Activated CD8-positive, alpha-beta memory T cell treated with anti-CD3 and anti-CD28 coated beads for 48 hours (primary cell): ENCODE results near the gene TRPV5.

Experiments
- DNase-seq, 3 experiments: peaks; one replicate each; pipeline ENCODE4 v3.0.0-alpha.2; 2020; ENCODE audit warnings: low read depth in 2 of 3, low spot score in 2 of 3

The TRPV5 gene

GRCh38 chr7:142872106-142872675 is 61.4 kb downstream of the TRPV5 start:
- DNase-seq = no peak

DNA sequence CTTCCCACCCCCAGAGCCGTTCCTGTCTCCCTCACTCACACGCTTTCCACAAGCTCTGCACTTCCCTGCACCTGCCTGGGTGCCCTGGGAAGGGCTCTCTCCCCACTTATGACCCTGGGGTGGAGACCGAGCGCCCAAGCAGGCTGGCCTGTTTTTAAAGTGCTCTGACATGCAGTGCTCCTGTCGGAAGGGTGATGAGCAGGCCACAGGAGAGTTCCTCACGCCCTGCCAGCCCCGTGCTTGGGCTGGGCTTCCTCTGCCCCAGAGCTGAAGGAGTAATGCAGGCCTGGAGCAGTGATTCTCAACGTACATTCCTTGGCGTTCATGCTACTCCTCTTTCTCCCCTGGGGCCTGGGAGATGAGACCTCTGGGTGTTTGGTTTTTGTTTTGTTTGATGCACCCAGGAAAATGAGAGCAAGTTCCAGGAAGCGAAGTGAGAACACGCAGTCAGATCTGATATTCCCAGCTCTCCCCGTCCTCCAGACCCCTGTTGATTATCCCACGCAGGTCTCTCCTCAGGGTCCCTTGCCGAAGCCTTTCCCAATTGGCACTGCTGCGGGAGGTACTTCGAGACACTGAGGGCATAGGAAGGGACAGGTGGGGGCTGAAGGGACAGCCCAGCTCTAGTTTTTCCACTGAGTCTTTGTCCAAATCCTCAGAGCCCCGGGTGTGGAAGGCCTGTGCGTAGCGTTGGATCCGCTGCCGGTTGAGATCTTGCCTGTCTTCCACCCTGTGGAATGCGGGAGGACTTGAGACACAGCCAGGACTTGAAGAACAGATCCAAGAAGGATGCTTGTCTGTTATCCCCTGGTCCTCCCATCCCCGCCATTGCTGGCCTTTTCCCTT is 62.1 kb downstream of the TRPV5 start:
- DNase-seq = no peak

- DNase-seq = no peak
These were observed 62.8 kb downstream of the TRPV5 start for GRCh38 chr7:142870566-142871259.

- DNase-seq = no peak
These were observed 63.4 kb downstream of the TRPV5 start for GRCh38 chr7:142870147-142870559.

- no peak for DNase-seq
These were observed 64.1 kb downstream of the TRPV5 start for GRCh38 chr7:142869434-142869833.

GRCh38 chr7:142868986-142869415 is 64.5 kb downstream of the TRPV5 start:
- no peak for DNase-seq

GRCh38 chr7:142868188-142868985 is 65.2 kb downstream of the TRPV5 start:
- DNase-seq = no peak

DNA sequence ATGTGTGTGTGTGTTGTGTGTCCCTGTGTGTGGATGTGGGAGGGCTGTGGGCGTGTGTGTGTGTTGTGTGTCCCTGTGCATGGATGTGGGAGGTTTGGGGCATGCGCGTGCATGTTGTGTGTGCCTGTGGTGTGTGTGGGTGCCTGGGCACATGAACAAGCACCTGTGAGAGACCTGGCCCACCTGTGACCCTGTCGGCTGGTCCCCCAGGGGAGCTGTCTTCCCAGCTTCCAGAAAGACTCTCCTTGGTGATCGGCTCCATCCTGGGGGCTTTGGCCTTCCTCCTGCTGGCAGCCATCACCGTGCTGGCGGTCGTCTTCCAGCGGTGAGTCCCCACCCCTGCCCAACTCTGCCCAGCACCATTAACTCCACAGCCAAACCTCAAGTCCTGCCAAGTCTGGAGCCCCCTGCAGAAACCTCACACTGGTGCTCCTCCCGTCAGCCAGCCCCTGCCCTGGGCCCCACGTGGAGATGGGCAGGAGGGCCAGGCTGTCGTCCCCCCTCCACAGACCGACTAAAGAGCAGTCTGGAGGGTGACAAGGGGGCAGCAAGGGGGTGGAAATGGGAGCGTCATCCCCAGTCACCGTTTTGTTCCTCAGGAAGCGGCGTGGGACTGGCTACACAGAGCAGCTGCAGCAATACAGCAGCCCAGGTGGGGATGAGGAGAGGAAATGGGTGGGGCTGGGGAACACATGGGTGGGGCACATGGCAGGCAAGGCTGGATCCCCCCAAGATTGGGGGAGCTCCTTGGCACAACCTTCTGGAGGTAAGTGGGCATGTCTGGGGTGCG is 66.0 kb downstream of the TRPV5 start:
- no peak for DNase-seq

DNA sequence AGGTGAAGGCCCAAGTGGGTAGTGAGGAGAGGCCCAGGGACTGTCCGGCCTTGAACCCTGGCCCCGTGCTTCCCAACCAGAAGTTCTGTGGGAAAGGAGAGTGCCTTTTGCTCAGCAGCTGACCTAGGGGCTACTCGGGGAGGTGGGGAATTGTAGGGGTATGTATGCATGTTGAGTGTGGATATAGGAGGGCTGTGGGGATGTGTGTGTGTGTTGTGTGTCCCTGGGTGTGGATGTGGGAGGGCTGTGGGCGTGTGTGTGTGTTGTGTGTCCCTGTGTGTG is 66.5 kb downstream of the TRPV5 start:
- no peak for DNase-seq

DNA sequence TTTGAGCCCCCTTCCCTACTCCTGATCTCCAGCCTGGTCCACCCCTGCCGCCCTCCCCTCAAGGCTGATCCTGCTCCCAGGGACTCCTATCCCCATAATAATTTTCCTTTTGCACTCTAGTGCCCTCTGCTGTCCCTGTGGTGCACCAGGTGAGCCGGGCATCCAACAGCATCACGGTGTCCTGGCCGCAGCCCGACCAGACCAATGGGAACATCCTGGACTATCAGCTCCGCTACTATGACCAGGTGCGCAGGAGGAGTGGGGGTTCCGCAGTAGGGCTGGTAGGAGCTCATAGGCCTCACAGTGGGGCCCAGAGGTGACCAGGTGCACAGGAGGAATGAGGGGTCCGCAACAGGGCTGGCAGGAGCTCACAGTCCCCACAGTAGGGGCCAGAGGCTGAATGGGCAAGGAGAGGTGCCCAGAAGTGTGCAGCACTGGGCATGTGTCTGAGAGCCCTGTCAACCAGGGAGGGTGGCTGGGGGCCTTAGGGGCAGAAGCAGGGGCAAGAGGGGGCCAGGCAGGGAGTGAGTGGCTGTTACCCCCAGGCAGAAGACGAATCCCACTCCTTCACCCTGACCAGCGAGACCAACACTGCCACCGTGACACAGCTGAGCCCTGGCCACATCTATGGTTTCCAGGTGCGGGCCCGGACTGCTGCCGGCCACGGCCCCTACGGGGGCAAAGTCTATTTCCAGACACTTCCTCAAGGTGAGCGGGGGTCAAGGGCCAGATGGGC is 67.0 kb downstream of the TRPV5 start:
- DNase-seq = no peak

- DNase-seq = no peak
These were observed 67.8 kb downstream of the TRPV5 start for GRCh38 chr7:142865766-142866165.

DNA sequence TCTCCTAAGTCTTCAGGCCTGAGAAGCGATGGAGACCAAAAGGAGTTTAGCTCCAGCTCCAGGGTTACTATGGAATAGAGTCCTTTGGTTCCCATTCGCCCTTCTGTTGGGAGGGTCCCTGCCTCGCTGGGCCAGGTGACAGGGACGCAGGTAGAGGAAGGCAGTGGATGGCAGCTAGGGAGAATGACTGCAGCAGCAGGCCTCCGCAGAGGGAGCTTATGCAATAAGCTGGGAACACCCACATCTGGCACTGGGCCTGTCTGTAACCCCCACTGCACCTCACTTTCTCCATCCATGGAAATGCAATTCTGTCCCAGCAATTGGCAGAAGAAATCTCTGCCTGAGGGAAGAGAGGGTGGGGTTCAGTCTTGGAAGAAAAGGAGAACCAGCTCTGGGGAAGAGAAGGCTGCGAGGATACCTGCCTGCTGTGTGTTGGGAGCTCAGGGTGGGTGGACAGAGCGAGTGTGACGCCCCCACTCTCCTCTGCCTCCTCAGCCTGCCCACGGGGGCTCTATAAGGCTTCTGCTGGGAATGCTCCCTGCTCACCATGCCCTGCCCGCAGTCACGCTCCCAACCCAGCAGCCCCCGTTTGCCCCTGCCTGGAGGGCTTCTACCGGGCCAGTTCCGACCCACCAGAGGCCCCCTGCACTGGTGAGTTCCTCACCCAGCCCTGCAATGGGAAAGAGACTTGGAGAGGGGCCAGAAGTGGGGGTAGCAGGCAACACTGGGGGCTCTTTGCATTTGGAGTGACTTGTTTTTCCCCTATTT is 68.4 kb downstream of the TRPV5 start:
- DNase-seq = no peak

GRCh38 chr7:142863891-142864685 is 69.5 kb downstream of the TRPV5 start:
- no peak for DNase-seq

DNA sequence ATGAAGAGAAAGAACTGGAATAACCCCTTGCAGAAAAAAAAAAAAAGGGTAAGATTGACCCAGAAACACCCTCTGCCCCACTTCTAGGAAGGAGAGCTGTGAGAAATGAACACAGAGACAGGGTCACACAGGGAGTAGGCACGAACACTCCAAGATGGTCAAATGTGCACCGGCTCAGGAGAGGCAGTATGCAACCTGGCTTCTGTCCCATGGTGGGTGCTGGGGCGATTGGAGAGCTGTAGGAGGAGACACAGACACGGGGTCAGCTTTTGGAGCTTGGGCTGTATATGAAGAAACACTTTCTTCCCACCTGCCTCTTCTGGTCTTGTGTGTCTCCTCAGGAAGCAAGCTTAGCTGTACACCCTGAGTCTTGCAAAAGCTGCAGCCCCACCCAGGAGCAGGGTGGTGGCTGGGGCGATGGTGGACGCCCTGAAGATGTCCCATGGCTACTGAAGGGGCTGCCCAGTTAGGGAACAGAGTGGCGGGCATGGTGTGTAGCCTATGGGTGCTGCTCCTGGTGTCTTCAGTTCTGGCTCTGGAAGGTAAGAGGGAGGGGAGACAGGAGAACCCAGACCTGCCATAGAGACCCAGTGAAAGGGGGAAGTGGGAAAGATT is 70.7 kb downstream of the TRPV5 start:
- DNase-seq = no peak

DNA sequence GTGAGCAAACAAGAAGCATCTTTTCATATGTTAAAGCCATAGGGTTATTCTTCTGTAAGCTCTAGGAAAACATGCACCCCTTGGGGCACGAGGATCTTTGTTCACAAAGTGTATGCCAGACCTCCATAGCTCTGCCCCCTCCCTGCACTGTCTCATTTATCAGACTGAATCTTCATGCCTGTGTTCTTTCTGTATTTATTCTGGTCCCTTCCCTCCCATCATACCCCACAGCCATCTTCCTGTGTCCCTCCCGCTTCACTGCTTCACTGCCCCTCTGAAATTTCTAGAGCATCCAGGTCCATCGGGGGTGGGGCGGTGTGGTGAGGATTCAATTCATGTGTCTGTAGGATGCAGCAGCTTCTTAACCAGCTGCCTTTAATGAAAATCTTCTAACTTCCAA is 71.2 kb downstream of the TRPV5 start:
- DNase-seq = no peak

- no peak for DNase-seq
These were observed 72.6 kb downstream of the TRPV5 start for GRCh38 chr7:142860968-142861367.

GRCh38 chr7:142859829-142860228 is 73.7 kb downstream of the TRPV5 start:
- DNase-seq = no peak

- no peak for DNase-seq
These were observed 74.1 kb downstream of the TRPV5 start for GRCh38 chr7:142859411-142859810.
